Esophagus squamous epithelium (tissue), 4 donors: Measurements from ENCODE around the gene LBX1.

Source experiments
- POLR2A ChIP-seq, 4 donors: fragments of 450-650 bp; IDR thresholded peaks; one replicate each; pipeline ENCODE4 v1.6.1; 2017; ENCODE audit warnings: antibody characterized with exemption in 4 of 4, mild to moderate bottlenecking in 4 of 4, moderate library complexity in 3 of 4
- TF ChIP-seq, protein P1 (sequence below), 6 experiments: fragments of 450-650 bp in 4 of 6; fragments of 200-600 bp in 2 of 6; sonication (generic) in 2 of 6; IDR thresholded peaks; one replicate each; pipeline ENCODE4 v1.5.1; 2016 to 2019; ENCODE audit warnings: antibody characterized with exemption in 6 of 6, mild to moderate bottlenecking in 4 of 6, moderate library complexity in 4 of 6

DNA sequence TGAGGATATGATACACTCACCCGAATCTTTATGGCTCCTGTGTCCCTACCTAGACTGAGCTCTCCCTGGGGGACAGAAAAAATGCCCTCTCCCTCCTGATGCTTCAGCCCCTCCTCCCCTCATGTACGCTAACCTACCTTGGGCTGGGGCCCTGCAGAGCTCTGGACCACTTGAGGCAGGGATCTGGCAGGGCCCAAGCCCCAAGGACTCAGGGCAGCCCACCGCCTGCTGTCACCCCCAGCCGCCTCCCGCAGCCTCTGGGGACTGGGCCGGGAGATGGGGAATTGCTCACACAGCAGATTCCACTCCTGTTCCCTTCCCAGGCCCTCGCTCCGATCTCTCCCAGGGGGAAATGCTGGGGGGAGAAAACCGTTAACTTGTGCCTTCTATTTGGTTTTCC lies 32.9 kb upstream of the LBX1 start:
- no peak for TF ChIP-seq POLR2A (IDR thresholded peaks at IDR 0.05)
- TF ChIP-seq, protein P1, sequence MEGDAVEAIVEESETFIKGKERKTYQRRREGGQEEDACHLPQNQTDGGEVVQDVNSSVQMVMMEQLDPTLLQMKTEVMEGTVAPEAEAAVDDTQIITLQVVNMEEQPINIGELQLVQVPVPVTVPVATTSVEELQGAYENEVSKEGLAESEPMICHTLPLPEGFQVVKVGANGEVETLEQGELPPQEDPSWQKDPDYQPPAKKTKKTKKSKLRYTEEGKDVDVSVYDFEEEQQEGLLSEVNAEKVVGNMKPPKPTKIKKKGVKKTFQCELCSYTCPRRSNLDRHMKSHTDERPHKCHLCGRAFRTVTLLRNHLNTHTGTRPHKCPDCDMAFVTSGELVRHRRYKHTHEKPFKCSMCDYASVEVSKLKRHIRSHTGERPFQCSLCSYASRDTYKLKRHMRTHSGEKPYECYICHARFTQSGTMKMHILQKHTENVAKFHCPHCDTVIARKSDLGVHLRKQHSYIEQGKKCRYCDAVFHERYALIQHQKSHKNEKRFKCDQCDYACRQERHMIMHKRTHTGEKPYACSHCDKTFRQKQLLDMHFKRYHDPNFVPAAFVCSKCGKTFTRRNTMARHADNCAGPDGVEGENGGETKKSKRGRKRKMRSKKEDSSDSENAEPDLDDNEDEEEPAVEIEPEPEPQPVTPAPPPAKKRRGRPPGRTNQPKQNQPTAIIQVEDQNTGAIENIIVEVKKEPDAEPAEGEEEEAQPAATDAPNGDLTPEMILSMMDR (IDR thresholded peaks at IDR 0.05), result no peak
